WTC11 (cell line): ENCODE data around the gene ATF6B. TPM values are rescaled to one million over a fixed set of nuclear protein-coding genes. Genes with fewer than 3 reads are reported as not detected.
A peak's percentile ranks its signal among the peaks of the same experiment; 100 is the strongest.

ENCODE experiments used
- ATAC-seq: fragments of 200-7000 bp; cut with Tn5 transposase; 2 replicates; pipeline ENCODE4 v1.10.0; 2021; ENCODE audit warnings: mild to moderate bottlenecking, moderate library complexity
- CTCF ChIA-PET: fragments of 300-600 bp; sonication (Branson Sonifier 250); formaldehyde crosslinking; loops from one replicate; lab custom pipeline; 2021; ENCODE audit warnings: antibody characterized with exemption; lab: Charles Lee
- POLR2A ChIA-PET: fragments of 350-600 bp; sonication (Branson Sonifier 250); formaldehyde crosslinking; loops from one replicate; lab custom pipeline; 2021; ENCODE audit warnings: antibody characterized with exemption; lab: Charles Lee
- DNase-seq: peaks from one replicate; pipeline ENCODE4 v3.0.0; 2021; ENCODE audit warnings: low spot score
- H3K27ac Mint-ChIP-seq: 2 replicates; pipeline ENCODE4 v1.8.0; 2021; ENCODE audit warnings: mixed read lengths
- H3K27me3 Mint-ChIP-seq: 2 replicates; pipeline ENCODE4 v1.8.0; 2021; ENCODE audit warnings: low read depth, mild to moderate bottlenecking, moderate library complexity, mixed read lengths
- H3K36me3 Mint-ChIP-seq: 2 replicates; pipeline ENCODE4 v1.8.0; 2021; ENCODE audit warnings: mixed read lengths
- H3K4me1 Mint-ChIP-seq: 2 replicates; pipeline ENCODE4 v1.8.0; 2022; ENCODE audit warnings: mixed read lengths
- H3K4me3 Mint-ChIP-seq: 2 replicates; pipeline ENCODE4 v1.8.0; 2021; ENCODE audit warnings: mild to moderate bottlenecking, moderate library complexity, mixed read lengths
- H3K9me3 Mint-ChIP-seq: 2 replicates; pipeline ENCODE4 v1.8.0; 2021; ENCODE audit warnings: mixed read lengths
- ARID4B ChIP-seq: sonication (generic); formaldehyde crosslinking; IDR thresholded peaks from 2 replicates; pipeline ENCODE4 v1.8.0; 2023; ENCODE audit warnings: missing genetic modification reagents, mild to moderate bottlenecking, borderline replicate concordance
- CTCF ChIP-seq: fragments of 200-600 bp; IDR thresholded peaks from 2 replicates; pipeline ENCODE4 v1.8.0; 2022; ENCODE audit warnings: antibody characterized with exemption
- ERG ChIP-seq: fragments of 250-450 bp; sonication (Bioruptor Pico); IDR thresholded peaks from 2 replicates; pipeline ENCODE4 v1.8.0; 2021; ENCODE audit warnings: mild to moderate bottlenecking
- NR3C1 ChIP-seq: sonication (generic); formaldehyde crosslinking; conservative IDR thresholded peaks from 2 replicates; pipeline ENCODE4 v1.8.1; 2023; ENCODE audit warnings: low read depth, mild to moderate bottlenecking, missing genetic modification reagents
- ZNF138 ChIP-seq: sonication (generic); formaldehyde crosslinking; conservative IDR thresholded peaks from 2 replicates; pipeline ENCODE4 v1.8.1; 2022; ENCODE audit warnings: mild to moderate bottlenecking, moderate library complexity, missing genetic modification reagents
- ZNF263 ChIP-seq: sonication (generic); formaldehyde crosslinking; IDR thresholded peaks from 2 replicates; pipeline ENCODE4 v1.8.1; 2022; ENCODE audit warnings: low read depth, mild to moderate bottlenecking, moderate library complexity, missing genetic modification reagents
- ZNF416 ChIP-seq: fragments of 250-450 bp; sonication (Bioruptor Pico); IDR thresholded peaks from 2 replicates; pipeline ENCODE4 v1.9.0; 2021; ENCODE audit warnings: mild to moderate bottlenecking, inconsistent platforms
- ZNF425 ChIP-seq: fragments of 250-450 bp; sonication (Bioruptor Pico); conservative IDR thresholded peaks from 2 replicates; pipeline ENCODE4 v1.9.0; 2021; ENCODE audit warnings: mild to moderate bottlenecking
- ZNF671 ChIP-seq: fragments of 250-450 bp; sonication (Bioruptor Pico); IDR thresholded peaks from 2 replicates; pipeline ENCODE4 v1.8.0; 2021; ENCODE audit warnings: mild to moderate bottlenecking
- total RNA-seq: library from RNA; stranded (reverse); gene quantifications from 3 replicates; pipeline ENCODE4 v1.2.3, GENCODE V29; 2021
- TF ChIP-seq, protein P1 (sequence below): sonication (generic); formaldehyde crosslinking; IDR thresholded peaks from 2 replicates; pipeline ENCODE4 v1.8.1; 2022; ENCODE audit warnings: mild to moderate bottlenecking, missing genetic modification reagents, moderate library complexity, borderline replicate concordance

The ATF6B gene
- total RNA-seq, 1 experiment from 2014 or later = 47.5 TPM

- no peak overlapping the region for H3K27ac Mint-ChIP-seq
Observed at GRCh38 chr6:32120573-32121059, 7.4 kb downstream of the ATF6B start.

DNA sequence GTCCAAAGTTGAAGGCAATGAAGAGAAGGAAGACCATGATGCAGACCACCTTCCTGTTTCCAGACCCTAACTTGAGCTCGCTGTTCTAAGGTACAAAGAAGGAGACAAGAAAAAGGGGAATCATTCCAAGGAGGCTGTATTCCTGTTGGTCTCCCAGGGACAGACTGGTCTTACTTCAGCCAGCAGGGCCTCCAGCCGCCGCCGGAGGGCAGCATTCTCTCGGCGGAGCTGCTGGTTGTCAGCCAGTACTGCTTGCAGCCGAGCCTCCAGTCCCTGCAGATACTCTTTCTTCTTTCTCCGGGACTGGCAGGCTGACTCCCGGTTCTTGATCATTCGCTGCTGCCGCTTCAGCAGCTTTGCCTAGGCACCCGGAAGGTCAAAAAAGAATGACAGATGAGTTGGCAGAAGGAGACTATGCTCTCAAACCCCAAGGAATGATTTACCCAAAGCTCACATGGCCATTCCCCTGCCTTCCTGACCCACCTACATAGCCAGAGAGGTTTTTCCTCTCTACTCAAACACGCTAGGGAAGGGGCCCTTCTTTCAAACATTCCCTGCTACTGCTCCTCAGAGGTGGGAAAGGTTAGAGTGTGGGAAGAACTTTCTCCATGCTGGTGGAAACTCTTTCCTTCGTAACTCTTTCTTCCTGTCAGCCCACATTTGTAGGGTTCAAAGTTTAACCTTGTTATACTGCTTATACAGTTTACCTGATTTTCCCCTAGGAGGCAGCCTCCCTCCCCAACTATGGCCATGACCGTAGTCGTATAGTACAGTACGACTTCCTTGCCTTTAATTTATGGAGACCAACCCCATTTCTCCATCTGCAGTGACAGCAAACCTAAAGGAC, 9.0 kb downstream of the ATF6B start:
- TF ChIP-seq CTCF (peak; percentile 67), ARID4B (CRISPR knock-in tag) (no peak)
- Mint-ChIP-seq H3K36me3 (peaks cover 36% of the 10 kb centered on the region), H3K27me3 (no peaks in the 10 kb centered on the region), H3K4me1 (no peaks in the 10 kb centered on the region), H3K9me3 (no peaks in the 10 kb centered on the region), H3K27ac (peak overlapping the region; percentile 81; the same call in 1 of the 2 replicates), H3K4me3 (no peak overlapping the region)
- peak; percentile 89 for ATAC-seq
- DNase-seq = peak; percentile 91
- ChIA-PET POLR2A (interaction anchor here (1.0 kb wide), 2 partner anchors 9 to 57 kb away, joined by 3 to 4 read pairs; partner anchors contain the start of gene AGPAT1), CTCF (interaction anchor here (0.8 to 6.3 kb wide), 19 partner anchors 9 to 136 kb away, joined by 3 to 63 read pairs (median 6); partner anchors contain the start of genes AGPAT1, ATF6B, EGFL8 and FKBPL)

More at GRCh38 chr6:32120573-32121059, 7.4 kb downstream of the ATF6B start:
- DNase-seq = no peak
- CTCF ChIA-PET = interaction anchor here (4.9 kb wide), 1 partner anchor 45 kb away, joined by 47 read pairs; the partner anchor contains the start of gene EGFL8
- Mint-ChIP-seq H3K9me3 (no peaks in the 10 kb centered on the region), H3K27me3 (no peaks in the 10 kb centered on the region), H3K4me3 (no peak overlapping the region), H3K36me3 (peaks cover 39% of the 10 kb centered on the region)
- TF ChIP-seq ERG = no peak
- TF ChIP-seq ZNF425 (CRISPR knock-in tag) = no peak
- TF ChIP-seq ZNF416 (CRISPR knock-in tag) = no peak
- no peak for TF ChIP-seq ZNF671 (CRISPR knock-in tag)
- TF ChIP-seq, all 79 proteins: peak for 0
- H3K4me1 Mint-ChIP-seq = no peaks in the 10 kb centered on the region
- ATAC-seq = no peak
- POLR2A ChIA-PET = no interaction called here

GRCh38 chr6:32117461-32117860, 10.6 kb downstream of the ATF6B start:
- POLR2A ChIA-PET = interaction anchor here (1.0 kb wide), 1 partner anchor 78 kb away, joined by 3 read pairs; no protein-coding TSS in a partner anchor
- no peak for ATAC-seq
- no peak overlapping the region for H3K4me3 Mint-ChIP-seq
- H3K27ac Mint-ChIP-seq = no peak overlapping the region
- no peak for DNase-seq
- H3K36me3 Mint-ChIP-seq = peaks cover 27% of the 10 kb centered on the region
- no peak for TF ChIP-seq ZNF263
- TF ChIP-seq ZNF138 = no peak
- TF ChIP-seq, protein P1, sequence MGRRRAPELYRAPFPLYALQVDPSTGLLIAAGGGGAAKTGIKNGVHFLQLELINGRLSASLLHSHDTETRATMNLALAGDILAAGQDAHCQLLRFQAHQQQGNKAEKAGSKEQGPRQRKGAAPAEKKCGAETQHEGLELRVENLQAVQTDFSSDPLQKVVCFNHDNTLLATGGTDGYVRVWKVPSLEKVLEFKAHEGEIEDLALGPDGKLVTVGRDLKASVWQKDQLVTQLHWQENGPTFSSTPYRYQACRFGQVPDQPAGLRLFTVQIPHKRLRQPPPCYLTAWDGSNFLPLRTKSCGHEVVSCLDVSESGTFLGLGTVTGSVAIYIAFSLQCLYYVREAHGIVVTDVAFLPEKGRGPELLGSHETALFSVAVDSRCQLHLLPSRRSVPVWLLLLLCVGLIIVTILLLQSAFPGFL (CRISPR knock-in tag) = no peak
- no peak for TF ChIP-seq NR3C1 (CRISPR knock-in tag)
- no peaks in the 10 kb centered on the region for H3K4me1 Mint-ChIP-seq
- no peaks in the 10 kb centered on the region for H3K9me3 Mint-ChIP-seq
- no peaks in the 10 kb centered on the region for H3K27me3 Mint-ChIP-seq
- CTCF ChIA-PET = interaction anchor here (0.6 to 6.3 kb wide), 25 partner anchors 9 to 219 kb away, joined by 3 to 63 read pairs (median 4); partner anchors contain the start of genes AGPAT1, ATF6B, EGFL8 and FKBPL
